HEK293 (cell line): ENCODE results near the gene RBBP5.

Experiments
- CTCF ChIA-PET: fragments of 350-600 bp; formaldehyde crosslinking; extraction: SDS; loops from one replicate; lab custom pipeline; 2021; ENCODE audit warnings: antibody characterized with exemption; lab: Yijun Ruan, JAX
- POLR2A ChIA-PET: fragments of 300-600 bp; formaldehyde crosslinking; extraction: SDS; loops from one replicate; lab custom pipeline; 2020; ENCODE audit warnings: antibody characterized with exemption, inconsistent platforms; lab: Yijun Ruan, JAX
- H3K27ac ChIP-seq: fragments of 200-500 bp; sonication (Bioruptor generic); 2 replicates; pipeline ENCODE4 v1.5.1; 2014; ENCODE audit warnings: low read depth, low read length, control low read depth, inconsistent platforms; ENCODE audit errors: extremely low read depth
- H3K36me3 ChIP-seq, 2 experiments: fragments of 200-500 bp in 1 of 2; sonication (Bioruptor generic) in 1 of 2; 1 replicate in 1 of 2; 2 replicates in 1 of 2; pipeline ENCODE4 v1.5.1; 2014 to 2017; ENCODE audit warnings: inconsistent platforms in 2 of 2, low read length in 2 of 2; ENCODE audit not compliant: control insufficient read depth in 2 of 2, insufficient read depth in 1 of 2
- H3K4me1 ChIP-seq: fragments of 200-500 bp; sonication (Bioruptor generic); 2 replicates; pipeline ENCODE4 v1.5.1; 2014; ENCODE audit warnings: mild to moderate bottlenecking, low read length, inconsistent platforms; ENCODE audit not compliant: control insufficient read depth, insufficient read depth
- H3K4me3 ChIP-seq: 2 replicates; pipeline ENCODE4 v1.5.1; 2011; ENCODE audit warnings: low read depth, mild to moderate bottlenecking, control low read depth, low read length, moderate library complexity
- H3K9me3 ChIP-seq: fragments of 200-500 bp; sonication (Bioruptor generic); 2 replicates; pipeline ENCODE4 v1.5.1; 2014; ENCODE audit warnings: low read depth, low read length, inconsistent platforms; ENCODE audit not compliant: control insufficient read depth, insufficient read depth
- RBAK ChIP-seq: fragments of 450-650 bp; formaldehyde crosslinking; IDR thresholded peaks from 2 replicates; pipeline ENCODE4 v1.5.1; 2016; ENCODE audit warnings: missing biosample characterization, missing genetic modification characterization
- ZBTB10 ChIP-seq: fragments of 450-650 bp; formaldehyde crosslinking; IDR thresholded peaks from 2 replicates; pipeline ENCODE4 v1.5.1; 2016; ENCODE audit warnings: missing biosample characterization, missing genetic modification characterization
- ZBTB44 ChIP-seq: fragments of 450-650 bp; IDR thresholded peaks from 2 replicates; pipeline ENCODE4 v1.5.1; 2018; ENCODE audit warnings: missing biosample characterization, mild to moderate bottlenecking, missing genetic modification characterization
- ZBTB7A ChIP-seq: fragments of 450-650 bp; formaldehyde crosslinking; IDR thresholded peaks from 2 replicates; pipeline ENCODE4 v1.5.1; 2016; ENCODE audit warnings: low read depth, missing biosample characterization, missing genetic modification characterization
- ZNF362 ChIP-seq: fragments of 450-650 bp; formaldehyde crosslinking; IDR thresholded peaks from 2 replicates; pipeline ENCODE4 v1.5.1; 2016; ENCODE audit warnings: missing biosample characterization, missing genetic modification characterization
- ZNF394 ChIP-seq: fragments of 450-650 bp; formaldehyde crosslinking; IDR thresholded peaks from 2 replicates; pipeline ENCODE4 v1.5.1; 2016; ENCODE audit warnings: missing biosample characterization, missing genetic modification characterization, mild to moderate bottlenecking, moderate library complexity, borderline replicate concordance
- ZNF514 ChIP-seq: fragments of 450-650 bp; formaldehyde crosslinking; IDR thresholded peaks from 2 replicates; pipeline ENCODE4 v1.5.1; 2016; ENCODE audit warnings: missing biosample characterization, missing genetic modification characterization
- ZNF518A ChIP-seq: fragments of 450-650 bp; formaldehyde crosslinking; conservative IDR thresholded peaks from 2 replicates; pipeline ENCODE4 v1.5.1; 2016; ENCODE audit warnings: low read depth, missing biosample characterization, missing genetic modification characterization
- ZNF529 ChIP-seq: fragments of 450-650 bp; formaldehyde crosslinking; IDR thresholded peaks from 2 replicates; pipeline ENCODE4 v1.5.1; 2017; ENCODE audit warnings: missing genetic modification characterization, missing biosample characterization; ENCODE audit not compliant: insufficient replicate concordance
- ZNF561 ChIP-seq: fragments of 450-650 bp; IDR thresholded peaks from 2 replicates; pipeline ENCODE4 v1.5.1; 2018; ENCODE audit warnings: missing biosample characterization, missing genetic modification characterization, borderline replicate concordance
- ZNF704 ChIP-seq: fragments of 450-650 bp; formaldehyde crosslinking; IDR thresholded peaks from 2 replicates; pipeline ENCODE4 v1.5.1; 2016; ENCODE audit warnings: missing biosample characterization, missing genetic modification characterization
- ZNF776 ChIP-seq: fragments of 450-650 bp; formaldehyde crosslinking; IDR thresholded peaks from 2 replicates; pipeline ENCODE4 v1.5.0; 2017; ENCODE audit warnings: missing biosample characterization, missing genetic modification characterization, borderline replicate concordance
- ZNF791 ChIP-seq: fragments of 450-650 bp; formaldehyde crosslinking; IDR thresholded peaks from 2 replicates; pipeline ENCODE4 v1.5.1; 2016; ENCODE audit warnings: missing biosample characterization, missing genetic modification characterization

The RBBP5 gene

GRCh38 chr1:205071801-205072200 lies 50.0 kb downstream of the RBBP5 start:
- TF ChIP-seq RBAK (tag by site-specific recombination) (no peak), ZNF362 (tag by site-specific recombination) (no peak), ZNF514 (tag by site-specific recombination) (no peak), ZBTB7A (tag by site-specific recombination) (no peak), ZNF561 (tag by site-specific recombination) (no peak), ZNF704 (tag by site-specific recombination) (no peak), ZNF776 (tag by site-specific recombination) (no peak), ZNF529 (tag by site-specific recombination) (no peak), ZNF518A (tag by site-specific recombination) (no peak), ZNF394 (tag by site-specific recombination) (no peak), ZNF791 (no peak), ZBTB44 (no peak), ZBTB10 (tag by site-specific recombination) (no peak)
- TF ChIP-seq, all 188 proteins: peak for 0
- Histone ChIP-seq H3K4me3 (no peak overlapping the region), H3K9me3 (no peaks in the 10 kb centered on the region), H3K4me1 (no peaks in the 10 kb centered on the region), H3K36me3 (no peaks in the 10 kb centered on the region), H3K27ac (no peak overlapping the region)
- CTCF ChIA-PET, result interaction anchor here (0.7 to 7.9 kb wide), 5 partner anchors 10 to 187 kb away, joined by 3 to 60 read pairs (median 5); no protein-coding TSS in a partner anchor
- POLR2A ChIA-PET, result no interaction called here
